HG02884 (cell line): ENCODE data around the gene FAM53A.
"Not testable (repeated sequence)": the region's sequence is repeated elsewhere in the genome, so short reads cannot be mapped to it uniquely, and the experiment has no call there.

ENCODE experiments used
- ATAC-seq: cut with Tn5 transposase; IDR thresholded peaks from one replicate; pipeline ENCODE4 v1.9.1; 2021; ENCODE audit warnings: mild to moderate bottlenecking, moderate library complexity; ENCODE audit not compliant: unreplicated experiment

The FAM53A gene

GRCh38 chr4:1717129-1718094, 33.3 kb upstream of the FAM53A start:
- ATAC-seq, result no peak

GRCh38 chr4:1716065-1716945, 32.2 kb upstream of the FAM53A start:
- ATAC-seq, result no peak

- ATAC-seq, result no peak
These were observed 31.1 kb upstream of the FAM53A start for GRCh38 chr4:1715002-1715758.

DNA sequence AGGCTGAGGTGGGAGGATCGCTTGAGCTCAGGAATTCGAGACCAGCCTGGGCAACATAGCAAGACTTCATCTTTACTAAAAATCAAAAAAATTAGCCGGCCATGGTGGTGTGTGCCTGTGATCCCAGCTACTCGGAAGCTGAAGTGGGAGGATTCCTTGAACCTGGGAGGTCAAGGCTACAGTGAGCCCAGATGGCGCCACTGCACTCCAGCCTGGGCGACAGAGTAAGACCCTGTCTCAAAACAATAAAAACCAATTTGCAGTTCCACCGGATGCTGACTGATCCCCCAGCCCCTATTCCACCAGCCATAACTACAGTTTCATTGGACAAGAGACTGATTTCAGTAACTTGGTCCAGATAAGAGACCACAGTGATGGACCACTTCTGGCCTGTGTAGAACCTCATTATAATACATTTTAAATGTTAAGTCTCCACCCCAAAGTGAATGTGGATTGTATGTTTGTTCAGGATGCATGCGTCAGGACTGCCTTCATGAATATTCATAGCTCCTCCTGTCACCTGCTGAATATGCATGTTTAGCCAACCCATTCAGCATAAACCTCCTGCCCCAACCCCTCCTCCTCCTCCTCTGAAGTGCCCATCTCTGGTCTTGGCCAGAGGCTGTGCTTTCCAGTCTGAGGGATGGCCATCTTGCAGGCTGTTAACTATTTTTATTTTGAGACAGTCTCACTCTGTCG, 30.3 kb upstream of the FAM53A start:
- no peak for ATAC-seq

- ATAC-seq, result peak; percentile 4
These were observed 29.1 kb upstream of the FAM53A start for GRCh38 chr4:1713003-1713851.

- ATAC-seq, result peak; percentile 78
These were observed 28.3 kb upstream of the FAM53A start, which contains the start of gene SLBP for GRCh38 chr4:1712216-1713002. Gene SLBP, minus strand, starts transcription at chr4:1712319. Its CDS starts 131 bp downstream, at chr4:1712188.

- peak; percentile 4 for ATAC-seq
These were observed 27.6 kb upstream of the FAM53A start for GRCh38 chr4:1711571-1712215.

GRCh38 chr4:1711055-1711570, 27.0 kb upstream of the FAM53A start:
- no peak for ATAC-seq

GRCh38 chr4:1708581-1708980, 24.5 kb upstream of the FAM53A start:
- ATAC-seq, result no peak

GRCh38 chr4:1706358-1706757, 22.2 kb upstream of the FAM53A start:
- no peak for ATAC-seq

DNA sequence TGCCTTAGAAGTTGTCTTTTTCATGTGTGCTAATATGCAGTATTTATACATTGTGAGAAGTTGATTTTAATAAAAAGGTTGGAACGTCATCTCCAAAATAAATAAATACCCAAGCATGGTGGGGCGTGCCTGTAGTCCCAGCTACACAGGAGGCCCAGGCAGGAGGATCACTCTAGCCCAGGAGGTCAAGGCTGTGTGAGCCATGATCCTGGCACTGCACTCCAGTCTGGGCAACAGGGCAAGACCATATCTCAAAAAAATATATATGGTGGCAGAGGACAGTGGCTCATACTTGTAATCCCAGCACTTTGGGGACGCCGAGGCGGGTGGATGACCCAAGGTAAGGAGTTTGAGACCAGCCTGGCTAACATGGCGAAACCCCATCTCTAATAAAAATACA, 21.6 kb upstream of the FAM53A start:
- ATAC-seq, result no peak

GRCh38 chr4:1703867-1704266, 19.8 kb upstream of the FAM53A start:
- ATAC-seq, result no peak

DNA sequence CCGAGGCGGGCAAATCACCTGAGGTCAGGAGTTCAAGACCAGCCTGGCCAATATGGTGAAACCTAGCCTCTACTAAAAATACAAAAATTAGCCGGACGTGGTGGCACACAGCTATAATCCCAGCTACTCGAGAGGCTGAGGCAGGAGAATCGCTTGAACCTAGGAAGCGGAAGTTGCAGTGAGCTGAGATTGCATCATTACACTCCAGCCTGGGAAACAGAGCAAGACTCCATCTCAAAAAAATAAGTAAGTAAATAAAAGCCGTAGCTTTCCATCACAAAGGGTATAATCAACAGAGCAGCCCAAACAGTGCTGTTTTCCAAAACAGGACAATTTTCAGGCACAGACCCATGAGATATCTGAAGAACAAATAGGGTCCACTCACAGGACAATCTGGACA, 17.6 kb upstream of the FAM53A start:
- not testable (repeated sequence) for ATAC-seq

- no peak for ATAC-seq
These were observed 11.8 kb upstream of the FAM53A start for GRCh38 chr4:1695913-1696312.

- ATAC-seq, result no peak
These were observed 9.2 kb upstream of the FAM53A start for GRCh38 chr4:1693131-1693896.

DNA sequence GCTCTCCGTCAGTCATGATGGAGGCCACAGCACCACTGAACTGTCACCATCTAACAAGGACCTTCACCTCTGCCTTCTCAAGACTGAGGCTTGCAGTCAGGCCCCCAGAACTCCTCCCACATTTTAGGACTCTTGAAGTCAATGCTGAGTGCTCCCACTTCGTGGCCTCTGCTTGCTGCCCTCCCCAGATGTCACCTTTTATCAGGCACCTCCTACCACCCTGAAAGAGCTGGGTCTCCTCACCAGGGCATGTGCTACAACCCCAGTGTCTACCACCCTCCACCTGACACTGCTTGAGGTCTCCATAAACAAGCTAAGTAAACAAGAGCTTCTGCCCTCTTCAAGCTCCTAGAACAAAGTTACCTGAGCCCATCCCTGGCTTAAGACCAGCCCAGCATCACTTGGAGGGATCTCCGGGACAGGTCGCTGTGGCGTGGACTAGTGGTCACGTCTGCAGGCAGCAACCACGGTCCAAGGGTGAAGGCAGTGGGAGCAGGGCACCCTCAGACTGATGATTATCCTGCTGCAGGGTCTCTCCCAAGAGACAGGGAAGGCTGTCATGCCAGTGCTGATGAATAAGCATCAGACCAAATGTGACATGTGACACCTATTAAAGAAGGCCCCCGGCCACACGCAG, 7.7 kb upstream of the FAM53A start:
- ATAC-seq, result no peak

DNA sequence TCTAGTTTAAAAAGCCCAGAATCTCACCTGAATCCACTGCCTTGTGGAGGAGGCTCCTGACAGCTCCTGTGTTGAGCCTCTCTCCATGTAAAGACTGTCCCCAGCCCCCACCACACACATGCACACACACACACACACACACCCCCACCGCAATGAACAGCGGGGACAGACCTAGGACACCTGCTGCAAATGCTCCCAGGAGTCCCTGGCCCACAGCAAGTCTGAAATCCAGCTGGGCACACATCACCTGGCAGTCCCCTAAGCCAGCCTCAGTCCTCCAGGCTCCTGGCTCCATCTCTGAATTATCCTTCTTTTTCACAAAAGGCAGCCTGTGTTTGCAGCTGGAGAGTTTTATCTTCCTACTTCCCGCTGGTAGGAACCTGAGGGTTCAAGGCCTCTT, 6.6 kb upstream of the FAM53A start:
- ATAC-seq, result no peak
